AG09319 (cell line): Measurements from ENCODE around the gene PRAMEF27.
"Not testable (repeated sequence)": the region's sequence is repeated elsewhere in the genome, so short reads cannot be mapped to it uniquely, and the experiment has no call there.

ENCODE experiments used
- DNase-seq: peaks from one replicate; pipeline ENCODE4 v3.0.0-alpha.2; 2010; ENCODE audit warnings: low read depth; ENCODE audit errors: extremely low read depth

The PRAMEF27 gene

GRCh38 chr1:13056475-13056874 is at the start of gene PRAMEF27:
Gene PRAMEF27 (minus strand): TSS chr1:13056575. CDS start chr1:13053659, 2,916 bp downstream.
- not testable (repeated sequence) for DNase-seq

GRCh38 chr1:13070474-13070873 is 14.1 kb upstream of the PRAMEF27 start, which contains the start of gene PRAMEF25:
Gene PRAMEF25 (plus strand): TSS chr1:13070774. CDS start chr1:13073694, 2,920 bp downstream.
- DNase-seq = not testable (repeated sequence)

GRCh38 chr1:13019846-13020245 is 36.5 kb downstream of the PRAMEF27 start:
- DNase-seq = not testable (repeated sequence)

- not testable (repeated sequence) for DNase-seq
Observed at GRCh38 chr1:13011932-13012331, 44.4 kb downstream of the PRAMEF27 start.

- not testable (repeated sequence) for DNase-seq
Observed at GRCh38 chr1:13009348-13009747, 47.0 kb downstream of the PRAMEF27 start.

- DNase-seq = not testable (repeated sequence)
Observed at GRCh38 chr1:13005732-13006131, 50.6 kb downstream of the PRAMEF27 start.
